SJCRH30 (cell line): ENCODE measurements around the gene HSF2BP. TPM values are rescaled to one million over a fixed set of nuclear protein-coding genes. Genes with fewer than 3 reads are reported as not detected.
"Not testable (repeated sequence)": the region's sequence is repeated elsewhere in the genome, so short reads cannot be mapped to it uniquely, and the experiment has no call there.

ENCODE experiments used
- DNase-seq, 2 experiments: peaks; one replicate each; pipeline ENCODE4 v3.0.0-alpha.2; 2015 to 2020
- H3K27ac ChIP-seq: fragments of 250-450 bp; sonication (Bioruptor Pico); 2 replicates; pipeline ENCODE4 v1.5.1; 2020; ENCODE audit warnings: mild to moderate bottlenecking, moderate library complexity
- H3K27me3 ChIP-seq: fragments of 250-450 bp; sonication (Bioruptor Pico); 2 replicates; pipeline ENCODE4 v1.5.1; 2020; ENCODE audit warnings: mild to moderate bottlenecking, moderate library complexity
- H3K36me3 ChIP-seq: fragments of 250-450 bp; sonication (Bioruptor Pico); 2 replicates; pipeline ENCODE4 v1.5.1; 2020; ENCODE audit warnings: mild to moderate bottlenecking, moderate library complexity
- H3K4me1 ChIP-seq: fragments of 250-450 bp; sonication (Bioruptor Pico); 2 replicates; pipeline ENCODE4 v1.5.1; 2020; ENCODE audit warnings: mild to moderate bottlenecking, moderate library complexity
- H3K4me3 ChIP-seq: fragments of 250-450 bp; sonication (Bioruptor Pico); 2 replicates; pipeline ENCODE4 v1.5.1; 2020; ENCODE audit warnings: mild to moderate bottlenecking, moderate library complexity
- H3K9me3 ChIP-seq: fragments of 250-450 bp; sonication (Bioruptor Pico); replicated peaks from 2 replicates; pipeline ENCODE4 v1.5.1; 2020; ENCODE audit warnings: mild to moderate bottlenecking, moderate library complexity
- total RNA-seq: library from RNA; depleted of rRNA; stranded (reverse); fragments of >200 nt; shearing (Covaris generic); gene quantifications from 2 replicates; pipeline ENCODE4 v1.2.3, GENCODE V29; 2014; rRNA removed

Gene HSF2BP
- total RNA-seq, 1 experiment from 2014 or later = 2.1 TPM

DNA sequence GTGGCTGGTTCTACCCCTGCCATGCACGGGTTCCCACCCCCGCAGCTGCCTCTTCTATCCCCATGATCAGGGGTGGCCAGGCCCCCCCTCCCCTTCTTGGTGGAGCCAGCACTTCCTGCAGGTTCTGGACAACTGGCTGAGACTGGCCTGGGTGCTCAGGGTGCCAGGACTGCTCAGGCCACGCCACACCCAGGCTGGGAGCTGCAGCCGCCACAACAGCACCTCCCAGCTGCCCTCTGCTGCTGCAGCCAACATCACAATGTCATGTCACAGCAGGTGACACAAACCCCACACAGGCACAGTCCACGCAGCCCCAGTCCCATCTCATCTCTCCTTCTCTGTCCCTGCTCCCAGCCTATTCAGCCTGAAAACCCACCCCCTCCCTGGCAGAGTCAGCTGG is 173.2 kb downstream of the HSF2BP start:
- not testable (repeated sequence) for H3K9me3 ChIP-seq, H3K27me3 ChIP-seq, DNase-seq, H3K4me1 ChIP-seq, H3K27ac ChIP-seq, H3K4me3 ChIP-seq, H3K36me3 ChIP-seq

DNA sequence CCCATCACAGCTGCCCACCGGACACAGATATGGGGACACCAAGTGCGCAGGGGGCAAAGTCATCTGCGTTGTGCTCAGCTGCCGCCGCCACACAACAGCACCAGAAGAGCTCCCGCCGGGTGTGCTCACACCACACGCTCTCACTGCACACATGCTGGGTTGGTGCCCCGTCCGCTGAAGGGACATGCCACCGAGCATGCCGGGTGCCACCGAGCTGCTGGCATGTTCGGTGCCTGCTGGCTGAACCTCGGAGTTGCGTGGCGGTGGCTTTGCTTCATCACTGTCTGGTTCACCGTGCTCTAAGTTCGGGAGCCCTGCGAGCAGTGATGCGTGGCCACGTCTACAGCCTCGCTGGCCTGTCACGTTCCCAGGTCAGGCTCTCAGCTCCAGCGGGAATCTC is 174.3 kb downstream of the HSF2BP start:
- H3K4me3 ChIP-seq, H3K36me3 ChIP-seq, DNase-seq, H3K9me3 ChIP-seq, H3K27me3 ChIP-seq, H3K4me1 ChIP-seq, H3K27ac ChIP-seq: not testable (repeated sequence)

GRCh38 chr21:43479197-43479596 is 180.1 kb downstream of the HSF2BP start:
- DNase-seq, H3K9me3 ChIP-seq, H3K36me3 ChIP-seq, H3K4me1 ChIP-seq, H3K27me3 ChIP-seq, H3K27ac ChIP-seq, H3K4me3 ChIP-seq: not testable (repeated sequence)

Other genes with a start within 250 kb of the HSF2BP start
- gene SIK1, start 232.4 kb downstream of the HSF2BP start, total RNA-seq = 1.2 and 2.0 TPM in 2 replicates
- 80.8 and 82.8 TPM in 2 replicates for gene RRP1B, start 72 bp upstream of the HSF2BP start, total RNA-seq
- 41.5 and 46.4 TPM in 2 replicates for gene PDXK, start 59.6 kb upstream of the HSF2BP start, total RNA-seq
- gene CSTB, start 116.8 kb upstream of the HSF2BP start, total RNA-seq = 18.7 and 19.0 TPM in 2 replicates
- 33.5 and 36.2 TPM in 2 replicates for gene RRP1, start 130.1 kb upstream of the HSF2BP start, total RNA-seq
- 16.4 and 18.3 TPM in 2 replicates for gene AGPAT3, start 205.7 kb upstream of the HSF2BP start, total RNA-seq